ENCODE data around the gene RGPD8.

RGPD8 gene

DNA sequence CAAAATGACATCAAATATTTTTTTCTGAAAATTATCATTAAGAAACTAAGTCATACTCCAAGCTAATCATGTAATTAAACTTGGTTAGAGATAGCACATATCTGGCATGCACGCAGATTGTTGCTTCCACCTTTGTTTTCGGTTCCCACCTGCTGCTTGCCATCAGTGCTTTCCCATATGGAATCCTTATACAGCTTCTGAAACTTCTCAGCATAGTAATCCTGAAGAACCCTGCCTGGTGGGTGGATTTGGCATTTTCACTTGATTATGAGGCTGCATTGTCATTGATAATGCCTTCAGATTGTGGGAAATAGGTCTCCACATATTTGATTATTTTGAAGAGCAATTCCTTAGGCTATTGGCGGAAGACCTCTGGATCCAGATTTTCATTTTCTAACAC lies 110.5 kb downstream of the RGPD8 start:
- H3K9me3 ChIP-seq (ENCODE audit: insufficient read depth, low read length), result no peaks in the 10 kb centered on the region
- H2AFZ ChIP-seq (ENCODE audit: low read depth, low read length), result no peak overlapping the region

DNA sequence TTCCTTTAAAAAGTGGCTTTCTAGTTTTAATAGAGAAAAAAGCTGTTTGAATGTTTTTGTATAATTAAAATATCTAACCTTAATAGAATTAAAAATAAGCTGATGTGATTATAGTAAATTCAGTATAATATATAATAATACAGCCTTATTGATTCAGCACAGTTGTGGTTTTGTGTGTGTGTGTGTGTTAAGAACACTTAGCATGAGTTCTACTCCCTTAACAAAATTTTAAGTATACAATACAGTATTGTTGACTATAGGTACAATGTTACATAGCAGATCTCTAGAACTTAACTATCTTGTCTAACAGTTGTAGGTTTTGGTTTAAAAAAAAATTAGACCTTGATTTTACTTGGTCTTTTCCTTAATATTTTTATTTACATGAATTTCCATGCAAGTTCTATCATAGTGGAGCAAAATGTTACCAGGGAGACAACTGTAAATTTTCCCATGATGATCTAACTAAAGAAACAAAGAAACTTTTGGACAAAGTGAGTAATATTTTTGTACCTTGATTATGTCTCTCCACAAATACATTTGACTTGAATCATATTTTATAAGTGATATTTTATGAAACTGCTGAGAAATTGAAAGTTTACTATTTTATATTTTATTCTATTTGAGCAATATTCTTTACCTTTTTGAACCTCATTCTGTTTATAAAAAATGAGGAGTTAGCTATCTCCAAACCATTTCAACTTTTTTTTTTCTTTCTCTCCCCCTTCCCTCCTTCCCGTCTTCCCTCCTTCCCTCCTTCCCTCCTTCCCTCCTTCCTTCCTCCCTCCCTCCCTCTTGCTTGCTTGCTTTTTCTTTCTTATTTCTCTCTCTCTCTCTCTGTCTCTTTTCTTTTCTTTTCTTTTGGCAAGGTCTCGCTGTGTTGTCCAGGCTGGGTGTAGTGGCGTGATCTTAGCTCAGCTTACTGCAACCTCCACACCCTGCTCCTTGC lies 111.8 kb downstream of the RGPD8 start:
- no peak overlapping the region for H3K27ac ChIP-seq (ENCODE audit: low read length)
- no peaks in the 10 kb centered on the region for H3K27me3 ChIP-seq (ENCODE audit: low read depth, low read length)
- H3K9ac ChIP-seq (ENCODE audit: low read length), result no peak overlapping the region
- H3K36me3 ChIP-seq (replicated peaks; ENCODE audit: low read depth, low read length), result no peaks in the 10 kb centered on the region
- H3K4me1 ChIP-seq (ENCODE audit: low read length), result no peaks in the 10 kb centered on the region
- H2AFZ ChIP-seq (ENCODE audit: low read depth, low read length), result no peak overlapping the region
- no peaks in the 10 kb centered on the region for H3K79me2 ChIP-seq (ENCODE audit: low read length)
- TF ChIP-seq, protein P1, sequence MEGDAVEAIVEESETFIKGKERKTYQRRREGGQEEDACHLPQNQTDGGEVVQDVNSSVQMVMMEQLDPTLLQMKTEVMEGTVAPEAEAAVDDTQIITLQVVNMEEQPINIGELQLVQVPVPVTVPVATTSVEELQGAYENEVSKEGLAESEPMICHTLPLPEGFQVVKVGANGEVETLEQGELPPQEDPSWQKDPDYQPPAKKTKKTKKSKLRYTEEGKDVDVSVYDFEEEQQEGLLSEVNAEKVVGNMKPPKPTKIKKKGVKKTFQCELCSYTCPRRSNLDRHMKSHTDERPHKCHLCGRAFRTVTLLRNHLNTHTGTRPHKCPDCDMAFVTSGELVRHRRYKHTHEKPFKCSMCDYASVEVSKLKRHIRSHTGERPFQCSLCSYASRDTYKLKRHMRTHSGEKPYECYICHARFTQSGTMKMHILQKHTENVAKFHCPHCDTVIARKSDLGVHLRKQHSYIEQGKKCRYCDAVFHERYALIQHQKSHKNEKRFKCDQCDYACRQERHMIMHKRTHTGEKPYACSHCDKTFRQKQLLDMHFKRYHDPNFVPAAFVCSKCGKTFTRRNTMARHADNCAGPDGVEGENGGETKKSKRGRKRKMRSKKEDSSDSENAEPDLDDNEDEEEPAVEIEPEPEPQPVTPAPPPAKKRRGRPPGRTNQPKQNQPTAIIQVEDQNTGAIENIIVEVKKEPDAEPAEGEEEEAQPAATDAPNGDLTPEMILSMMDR (IDR thresholded peaks at IDR 0.05; ENCODE audit: low read depth, low read length), result no peak
- no peak for TF ChIP-seq EZH2phosphoT487 (IDR thresholded peaks at IDR 0.05; ENCODE audit: low read depth)
- no peak overlapping the region for H3K4me3 ChIP-seq (ENCODE audit: low read length)
- H3K9me3 ChIP-seq (ENCODE audit: insufficient read depth, low read length), result no peaks in the 10 kb centered on the region
- H3K4me2 ChIP-seq (ENCODE audit: low read length), result no peak overlapping the region
- H4K20me1 ChIP-seq (ENCODE audit: insufficient read depth, low read length), result no peaks in the 10 kb centered on the region

More for the DNA sequence above, 110.5 kb downstream of the RGPD8 start:
- TF ChIP-seq, protein P1 (IDR thresholded peaks at IDR 0.05; ENCODE audit: low read depth, low read length), result no peak
- no peak for TF ChIP-seq EZH2phosphoT487 (IDR thresholded peaks at IDR 0.05; ENCODE audit: low read depth)
- Histone ChIP-seq H3K79me2 (ENCODE audit: low read length) (no peaks in the 10 kb centered on the region), H3K9ac (ENCODE audit: low read length) (no peak overlapping the region), H3K4me1 (ENCODE audit: low read length) (no peaks in the 10 kb centered on the region), H3K27me3 (ENCODE audit: low read depth, low read length) (no peaks in the 10 kb centered on the region), H3K27ac (ENCODE audit: low read length) (no peak overlapping the region), H4K20me1 (ENCODE audit: insufficient read depth, low read length) (no peaks in the 10 kb centered on the region), H3K4me2 (ENCODE audit: low read length) (no peak overlapping the region), H3K36me3 (replicated peaks; ENCODE audit: low read depth, low read length) (no peaks in the 10 kb centered on the region), H3K4me3 (ENCODE audit: low read length) (no peak overlapping the region)

All from OCI-LY3 (cell line).